ENCODE results near the gene OAT. TPM values are rescaled to one million over a fixed set of nuclear protein-coding genes. Genes with fewer than 3 reads are reported as not detected.
"Not testable (repeated sequence)": the region's sequence is repeated elsewhere in the genome, so short reads cannot be mapped to it uniquely, and the experiment has no call there.

OAT gene
- total RNA-seq, 1 donor: 24.2 TPM

GRCh38 chr10:124380256-124380995 is 38.3 kb downstream of the OAT start:
- DNase-seq (ENCODE audit: low read depth in 2 of 3, low spot score in 2 of 3): no peak

- no peak for DNase-seq (ENCODE audit: low read depth in 2 of 3, low spot score in 2 of 3)
Observed at GRCh38 chr10:124379609-124380193, 39.0 kb downstream of the OAT start.

- no peak for DNase-seq (ENCODE audit: low read depth in 2 of 3, low spot score in 2 of 3)
Observed at GRCh38 chr10:124378881-124379471, 39.7 kb downstream of the OAT start.

- no peak for DNase-seq (ENCODE audit: low read depth in 2 of 3, low spot score in 2 of 3)
Observed at GRCh38 chr10:124378271-124378670, 40.5 kb downstream of the OAT start.

GRCh38 chr10:124377101-124377500 is 41.6 kb downstream of the OAT start:
- no peak for DNase-seq (ENCODE audit: low read depth in 2 of 3, low spot score in 2 of 3)

- no peak for DNase-seq (ENCODE audit: low read depth in 2 of 3, low spot score in 2 of 3)
Observed at GRCh38 chr10:124376411-124376810, 42.3 kb downstream of the OAT start.

- DNase-seq (ENCODE audit: low read depth in 2 of 3, low spot score in 2 of 3): no peak
Observed at GRCh38 chr10:124375691-124376090, 43.0 kb downstream of the OAT start.

GRCh38 chr10:124375353-124375614 is 43.4 kb downstream of the OAT start:
- no peak for DNase-seq (ENCODE audit: low read depth in 2 of 3, low spot score in 2 of 3)

GRCh38 chr10:124374535-124375352 is 44.0 kb downstream of the OAT start:
- DNase-seq (ENCODE audit: low read depth in 2 of 3, low spot score in 2 of 3): no peak

GRCh38 chr10:124372899-124373298 is 45.8 kb downstream of the OAT start:
- DNase-seq (ENCODE audit: low read depth in 2 of 3, low spot score in 2 of 3): no peak

- no peak for DNase-seq (ENCODE audit: low read depth in 2 of 3, low spot score in 2 of 3)
Observed at GRCh38 chr10:124370426-124370825, 48.3 kb downstream of the OAT start.

- no peak for DNase-seq (ENCODE audit: low read depth in 2 of 3, low spot score in 2 of 3)
Observed at GRCh38 chr10:124369986-124370385, 48.7 kb downstream of the OAT start.

- DNase-seq (ENCODE audit: low read depth in 2 of 3, low spot score in 2 of 3): not testable (repeated sequence)
Observed at GRCh38 chr10:124369533-124369932, 49.2 kb downstream of the OAT start.

- DNase-seq (ENCODE audit: low read depth in 2 of 3, low spot score in 2 of 3): no peak
Observed at GRCh38 chr10:124369066-124369465, 49.7 kb downstream of the OAT start.

- no peak for DNase-seq (ENCODE audit: low read depth in 2 of 3, low spot score in 2 of 3)
Observed at GRCh38 chr10:124367936-124368335, 50.8 kb downstream of the OAT start.

- no peak for DNase-seq (ENCODE audit: low read depth in 2 of 3, low spot score in 2 of 3)
Observed at GRCh38 chr10:124367414-124367813, 51.3 kb downstream of the OAT start.

GRCh38 chr10:124366825-124367224 is 51.9 kb downstream of the OAT start:
- DNase-seq (ENCODE audit: low read depth in 2 of 3, low spot score in 2 of 3): peak in 2 of 3 donors; percentile 56 to 82

GRCh38 chr10:124366343-124366742 is 52.4 kb downstream of the OAT start:
- DNase-seq (ENCODE audit: low read depth in 2 of 3, low spot score in 2 of 3): no peak

GRCh38 chr10:124364674-124365073 is 54.0 kb downstream of the OAT start:
- DNase-seq (ENCODE audit: low read depth in 2 of 3, low spot score in 2 of 3): no peak

- no peak for DNase-seq (ENCODE audit: low read depth in 2 of 3, low spot score in 2 of 3)
Observed at GRCh38 chr10:124362568-124362967, 56.2 kb downstream of the OAT start.

- no peak for DNase-seq (ENCODE audit: low read depth in 2 of 3, low spot score in 2 of 3)
Observed at GRCh38 chr10:124359336-124359832, 59.3 kb downstream of the OAT start.

- DNase-seq (ENCODE audit: low read depth in 2 of 3, low spot score in 2 of 3): no peak
Observed at GRCh38 chr10:124357561-124357885, 61.2 kb downstream of the OAT start.
